ENCODE data around the gene SYT1. TPM values are rescaled to one million over a fixed set of nuclear protein-coding genes. Genes with fewer than 3 reads are reported as not detected.

Gene SYT1
- total and polyA plus RNA-seq, 2 donors (not counting 1 experiment from before 2014, with no cell fraction given), result 0.60 to 1.3 TPM

GRCh38 chr12:79453820-79454219 lies 589.2 kb downstream of the SYT1 start:
- WGBS (ENCODE audit: insufficient coverage), result 67% methylated on average over 1 of the region's 3 CpGs
- Histone ChIP-seq H3K36me3 (replicated peaks in 1 of 2; ENCODE audit: control extremely low read depth in 1 of 2, control insufficient read depth in 1 of 2, extremely low read depth in 1 of 2, insufficient read depth in 2 of 2, low read length in 1 of 2) (no peaks in the 10 kb centered on the region), H2AFZ (ENCODE audit: insufficient read depth, low read depth, low read length, poor library complexity, severe bottlenecking) (no peak overlapping the region), H3K9ac (ENCODE audit: low read length) (no peak overlapping the region), H3K79me2 (ENCODE audit: control insufficient read depth, insufficient read depth, low read length) (no peaks in the 10 kb centered on the region), H4K20me1 (ENCODE audit: control insufficient read depth, insufficient read depth, low read length, poor library complexity, severe bottlenecking) (no peaks in the 10 kb centered on the region), H3K27ac (ENCODE audit: low read length in 2 of 2) (no peak overlapping the region), H3K9me3 (ENCODE audit: control extremely low read depth in 1 of 3, control insufficient read depth in 2 of 3, insufficient read depth in 1 of 3, low read length in 2 of 3) (no peaks in the 10 kb centered on the region), H3K27me3 (replicated peaks in 1 of 4; ENCODE audit: control extremely low read depth in 1 of 4, control insufficient read depth in 3 of 4, insufficient read depth in 4 of 4, low read length in 3 of 4) (no peaks in the 10 kb centered on the region), H3K4me1 (ENCODE audit: control insufficient read depth in 2 of 2, insufficient read depth in 2 of 2, low read length in 2 of 2) (no peaks in the 10 kb centered on the region), H3K4me3 (ENCODE audit: control extremely low read depth in 1 of 5, extremely low read depth in 1 of 5, insufficient read depth in 1 of 5, low read depth in 2 of 5, low read length in 4 of 5) (no peak overlapping the region), H3K4me2 (replicated peaks; ENCODE audit: low read depth, low read length, poor library complexity, severe bottlenecking) (no peak overlapping the region)
- Mint-ChIP-seq H3K9me3 (ENCODE audit: insufficient read depth) (no peaks in the 10 kb centered on the region), H3K4me1 (no peaks in the 10 kb centered on the region), H3K4me3 (no peak overlapping the region), H3K27me3 (no peaks in the 10 kb centered on the region), H3K27ac (no peak overlapping the region)
- ChIA-PET CTCF (no interaction called here), POLR2A (no interaction called here)
- TF ChIP-seq EZH2 (IDR thresholded peaks at IDR 0.05; ENCODE audit: borderline replicate concordance, insufficient read depth, low read depth, low read length, poor library complexity, severe bottlenecking), result no peak
- TF ChIP-seq CTCF (IDR thresholded peaks at IDR 0.05), result no peak
- no peak for DNase-seq
- no peak for ATAC-seq (ENCODE audit: low read depth)
- intact Hi-C loops (cut with micrococcal nuclease), result no loop called here

- Histone ChIP-seq H3K9me3 (ENCODE audit: control extremely low read depth in 1 of 3, control insufficient read depth in 2 of 3, insufficient read depth in 1 of 3, low read length in 2 of 3) (no peaks in the 10 kb centered on the region), H3K27me3 (replicated peaks in 1 of 4; ENCODE audit: control extremely low read depth in 1 of 4, control insufficient read depth in 3 of 4, insufficient read depth in 4 of 4, low read length in 3 of 4) (no peaks in the 10 kb centered on the region), H3K9ac (ENCODE audit: low read length) (no peak overlapping the region), H3K79me2 (ENCODE audit: control insufficient read depth, insufficient read depth, low read length) (no peaks in the 10 kb centered on the region), H3K4me3 (ENCODE audit: control extremely low read depth in 1 of 5, extremely low read depth in 1 of 5, insufficient read depth in 1 of 5, low read depth in 2 of 5, low read length in 4 of 5) (no peak overlapping the region), H3K27ac (ENCODE audit: low read length in 2 of 2) (no peak overlapping the region), H3K4me1 (ENCODE audit: control insufficient read depth in 2 of 2, insufficient read depth in 2 of 2, low read length in 2 of 2) (no peaks in the 10 kb centered on the region), H4K20me1 (ENCODE audit: control insufficient read depth, insufficient read depth, low read length, poor library complexity, severe bottlenecking) (no peaks in the 10 kb centered on the region), H3K4me2 (replicated peaks; ENCODE audit: low read depth, low read length, poor library complexity, severe bottlenecking) (no peak overlapping the region), H2AFZ (ENCODE audit: insufficient read depth, low read depth, low read length, poor library complexity, severe bottlenecking) (no peak overlapping the region), H3K36me3 (replicated peaks in 1 of 2; ENCODE audit: control extremely low read depth in 1 of 2, control insufficient read depth in 1 of 2, extremely low read depth in 1 of 2, insufficient read depth in 2 of 2, low read length in 1 of 2) (no peaks in the 10 kb centered on the region)
- POLR2A ChIA-PET, result no interaction called here
- H3K4me3 Mint-ChIP-seq, result no peak overlapping the region
- no peaks in the 10 kb centered on the region for H3K9me3 Mint-ChIP-seq (ENCODE audit: insufficient read depth)
- no peaks in the 10 kb centered on the region for H3K4me1 Mint-ChIP-seq
- WGBS (ENCODE audit: insufficient coverage), result no CpG with 5 or more reads among the region's 3 CpGs
- ATAC-seq (ENCODE audit: low read depth) (no peak), DNase-seq (no peak)
- intact Hi-C loops (cut with micrococcal nuclease), result no loop called here
- CTCF ChIA-PET, result no interaction called here
- H3K27ac Mint-ChIP-seq, result no peak overlapping the region
- TF ChIP-seq CTCF (IDR thresholded peaks at IDR 0.05) (no peak), EZH2 (IDR thresholded peaks at IDR 0.05; ENCODE audit: borderline replicate concordance, insufficient read depth, low read depth, low read length, poor library complexity, severe bottlenecking) (no peak)
- H3K27me3 Mint-ChIP-seq, result no peaks in the 10 kb centered on the region
Measured at GRCh38 chr12:79454338-79454843, 589.8 kb downstream of the SYT1 start.

All from B cell (primary cell).